ENCODE data around the gene KCNMB4. TPM values are rescaled to one million over a fixed set of nuclear protein-coding genes. Genes with fewer than 3 reads are reported as not detected.

Gene KCNMB4
- total RNA-seq, 1 donor from 2014 or later, result 6.0 TPM

GRCh38 chr12:70393787-70394499 lies 27.9 kb downstream of the KCNMB4 start:
- no peak for ATAC-seq
- intact Hi-C loops (cut with DNase I), result no loop called here
- Histone ChIP-seq H3K27me3 (no peaks in the 10 kb centered on the region), H3K36me3 (no peaks in the 10 kb centered on the region), H3K9me3 (no peaks in the 10 kb centered on the region), H3K4me3 (no peak overlapping the region), H3K27ac (no peak overlapping the region), H3K4me1 (no peaks in the 10 kb centered on the region)
- no peak for DNase-seq
- no peak for TF ChIP-seq CTCF (IDR thresholded peaks at IDR 0.05)

GRCh38 chr12:70398002-70398401 lies 31.9 kb downstream of the KCNMB4 start:
- ATAC-seq (no peak), DNase-seq (no peak)
- intact Hi-C loops (cut with DNase I), result no loop called here
- Histone ChIP-seq H3K36me3 (no peaks in the 10 kb centered on the region), H3K9me3 (no peaks in the 10 kb centered on the region), H3K4me1 (no peaks in the 10 kb centered on the region), H3K27me3 (no peaks in the 10 kb centered on the region), H3K4me3 (no peak overlapping the region), H3K27ac (no peak overlapping the region)
- no peak for TF ChIP-seq CTCF (IDR thresholded peaks at IDR 0.05)

- Histone ChIP-seq H3K36me3 (no peaks in the 10 kb centered on the region), H3K9me3 (no peaks in the 10 kb centered on the region), H3K27me3 (no peaks in the 10 kb centered on the region), H3K4me3 (no peak overlapping the region), H3K4me1 (no peaks in the 10 kb centered on the region), H3K27ac (no peak overlapping the region)
- intact Hi-C loops (cut with DNase I), result no loop called here
- TF ChIP-seq CTCF (IDR thresholded peaks at IDR 0.05), result no peak
- ATAC-seq (no peak), DNase-seq (no peak)
Observed at GRCh38 chr12:70398862-70399261, 32.8 kb downstream of the KCNMB4 start.

GRCh38 chr12:70399311-70399710 lies 33.2 kb downstream of the KCNMB4 start:
- ATAC-seq (no peak), DNase-seq (no peak)
- Histone ChIP-seq H3K4me1 (no peaks in the 10 kb centered on the region), H3K4me3 (no peak overlapping the region), H3K27me3 (no peaks in the 10 kb centered on the region), H3K27ac (no peak overlapping the region), H3K36me3 (no peaks in the 10 kb centered on the region), H3K9me3 (no peaks in the 10 kb centered on the region)
- intact Hi-C loops (cut with DNase I), result no loop called here
- TF ChIP-seq CTCF (IDR thresholded peaks at IDR 0.05), result no peak

GRCh38 chr12:70400124-70400523 lies 34.0 kb downstream of the KCNMB4 start:
- Histone ChIP-seq H3K36me3 (no peaks in the 10 kb centered on the region), H3K27me3 (no peaks in the 10 kb centered on the region), H3K4me3 (no peak overlapping the region), H3K4me1 (no peaks in the 10 kb centered on the region), H3K27ac (no peak overlapping the region), H3K9me3 (no peaks in the 10 kb centered on the region)
- DNase-seq (no peak), ATAC-seq (no peak)
- intact Hi-C loops (cut with DNase I), result no loop called here
- no peak for TF ChIP-seq CTCF (IDR thresholded peaks at IDR 0.05)

GRCh38 chr12:70402597-70402996 lies 36.5 kb downstream of the KCNMB4 start:
- DNase-seq, result no peak
- H3K4me1 ChIP-seq, result no peaks in the 10 kb centered on the region
- no peaks in the 10 kb centered on the region for H3K36me3 ChIP-seq
- H3K27ac ChIP-seq, result no peak overlapping the region
- H3K4me3 ChIP-seq, result no peak overlapping the region
- intact Hi-C loops (cut with DNase I), result no loop called here
- no peak for ATAC-seq
- no peak for TF ChIP-seq CTCF (IDR thresholded peaks at IDR 0.05)
- no peaks in the 10 kb centered on the region for H3K9me3 ChIP-seq
- no peaks in the 10 kb centered on the region for H3K27me3 ChIP-seq

Data from upper lobe of right lung (tissue), 1 donor.